Measurements from ENCODE around the gene SCO2. TPM values are rescaled to one million over a fixed set of nuclear protein-coding genes. Genes with fewer than 3 reads are reported as not detected.
A peak's percentile ranks its signal among the peaks of the same experiment; 100 is the strongest.

The SCO2 gene
- polyA plus RNA-seq, 3 donors: 39.5 to 101 (median 69.6) TPM

GRCh38 chr22:50502628-50503474, 22.5 kb downstream of the SCO2 start:
- Histone ChIP-seq H3K4me2 (replicated peaks; ENCODE audit: extremely low read depth, low read length, poor library complexity, severe bottlenecking) (no peak overlapping the region), H3K27ac (ENCODE audit: low read depth in 1 of 2, low read length in 2 of 2) (no peak overlapping the region), H3K4me3 (replicated peaks in 1 of 3; ENCODE audit: low read depth in 2 of 3, low read length in 3 of 3) (no peak overlapping the region), H3K9ac (ENCODE audit: insufficient read depth, low read length, poor library complexity, severe bottlenecking) (no peak overlapping the region), H3K27me3 (ENCODE audit: control insufficient read depth in 2 of 2, insufficient read depth in 2 of 2, low read length in 2 of 2) (no peaks in the 10 kb centered on the region), H3K79me2 (ENCODE audit: insufficient read depth, low read length) (peaks cover 27% of the 10 kb centered on the region), H2AFZ (ENCODE audit: insufficient read depth, low read depth, low read length, poor library complexity, severe bottlenecking) (no peak overlapping the region), H4K20me1 (ENCODE audit: insufficient read depth, low read length) (no peaks in the 10 kb centered on the region), H3K36me3 (replicated peaks in 1 of 2; ENCODE audit: control insufficient read depth in 1 of 2, insufficient read depth in 2 of 2, low read length in 2 of 2) (peaks cover 30 to 36% of the 10 kb centered on the region in 2 donors), H3K4me1 (ENCODE audit: control insufficient read depth in 1 of 2, insufficient read depth in 2 of 2, low read length in 2 of 2) (peaks cover 9 to 15% of the 10 kb centered on the region in 2 donors), H3K9me3 (replicated peaks in 1 of 2; ENCODE audit: control insufficient read depth in 1 of 2, insufficient read depth in 1 of 2, low read length in 2 of 2) (no peaks in the 10 kb centered on the region)
- Mint-ChIP-seq H3K4me3 (no peak overlapping the region), H3K36me3 (peaks cover 15 to 26% of the 10 kb centered on the region in 2 donors), H3K9me3 (no peaks in the 10 kb centered on the region), H3K27ac (peak overlapping the region in 1 of 7 donors; percentile 68), H3K27me3 (ENCODE audit: low read depth in 3 of 3) (peaks cover under 1 to 4% (median 3%) of the 10 kb centered on the region in 3 donors), H3K4me1 (peaks cover 10% of the 10 kb centered on the region)
- intact Hi-C loops (cut with micrococcal nuclease): no loop called here
- peak in 1 of 3 donors; percentile 4 for DNase-seq
- TF ChIP-seq, protein P1, sequence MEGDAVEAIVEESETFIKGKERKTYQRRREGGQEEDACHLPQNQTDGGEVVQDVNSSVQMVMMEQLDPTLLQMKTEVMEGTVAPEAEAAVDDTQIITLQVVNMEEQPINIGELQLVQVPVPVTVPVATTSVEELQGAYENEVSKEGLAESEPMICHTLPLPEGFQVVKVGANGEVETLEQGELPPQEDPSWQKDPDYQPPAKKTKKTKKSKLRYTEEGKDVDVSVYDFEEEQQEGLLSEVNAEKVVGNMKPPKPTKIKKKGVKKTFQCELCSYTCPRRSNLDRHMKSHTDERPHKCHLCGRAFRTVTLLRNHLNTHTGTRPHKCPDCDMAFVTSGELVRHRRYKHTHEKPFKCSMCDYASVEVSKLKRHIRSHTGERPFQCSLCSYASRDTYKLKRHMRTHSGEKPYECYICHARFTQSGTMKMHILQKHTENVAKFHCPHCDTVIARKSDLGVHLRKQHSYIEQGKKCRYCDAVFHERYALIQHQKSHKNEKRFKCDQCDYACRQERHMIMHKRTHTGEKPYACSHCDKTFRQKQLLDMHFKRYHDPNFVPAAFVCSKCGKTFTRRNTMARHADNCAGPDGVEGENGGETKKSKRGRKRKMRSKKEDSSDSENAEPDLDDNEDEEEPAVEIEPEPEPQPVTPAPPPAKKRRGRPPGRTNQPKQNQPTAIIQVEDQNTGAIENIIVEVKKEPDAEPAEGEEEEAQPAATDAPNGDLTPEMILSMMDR (IDR thresholded peaks at IDR 0.05): no peak
- WGBS (ENCODE audit: insufficient coverage): 97% methylated on average over 18 of the region's 24 CpGs

GRCh38 chr22:50502096-50502495, 23.3 kb downstream of the SCO2 start:
- Mint-ChIP-seq H3K9me3 (no peaks in the 10 kb centered on the region), H3K4me3 (no peak overlapping the region)

More at GRCh38 chr22:50502096-50502495, 23.3 kb downstream of the SCO2 start:
- H3K79me2 ChIP-seq (ENCODE audit: insufficient read depth, low read length): peaks cover 24% of the 10 kb centered on the region
- H3K4me1 ChIP-seq (ENCODE audit: control insufficient read depth in 1 of 2, insufficient read depth in 2 of 2, low read length in 2 of 2): peaks cover 7 to 12% of the 10 kb centered on the region in 2 donors
- no peak overlapping the region for H3K4me2 ChIP-seq (replicated peaks; ENCODE audit: extremely low read depth, low read length, poor library complexity, severe bottlenecking)
- Mint-ChIP-seq H3K4me1 (peaks cover 7% of the 10 kb centered on the region), H3K27ac (peak overlapping the region in 1 of 7 donors; percentile 8), H3K36me3 (peaks cover 15 to 26% of the 10 kb centered on the region in 2 donors), H3K27me3 (ENCODE audit: low read depth in 3 of 3) (peaks cover 5 to 8% (median 6%) of the 10 kb centered on the region in 3 donors)
- DNase-seq: peak in 1 of 3 donors; percentile 3
- 94% methylated on average over 5 of the region's 6 CpGs for WGBS (ENCODE audit: insufficient coverage)
- intact Hi-C loops (cut with micrococcal nuclease): no loop called here
- no peak overlapping the region for H3K27ac ChIP-seq (ENCODE audit: low read depth in 1 of 2, low read length in 2 of 2)
- H4K20me1 ChIP-seq (ENCODE audit: insufficient read depth, low read length): no peaks in the 10 kb centered on the region
- TF ChIP-seq, protein P1 (IDR thresholded peaks at IDR 0.05): no peak
- no peak overlapping the region for H2AFZ ChIP-seq (ENCODE audit: insufficient read depth, low read depth, low read length, poor library complexity, severe bottlenecking)
- peaks cover 30 to 36% of the 10 kb centered on the region in 2 donors for H3K36me3 ChIP-seq (replicated peaks in 1 of 2; ENCODE audit: control insufficient read depth in 1 of 2, insufficient read depth in 2 of 2, low read length in 2 of 2)
- H3K9me3 ChIP-seq (replicated peaks in 1 of 2; ENCODE audit: control insufficient read depth in 1 of 2, insufficient read depth in 1 of 2, low read length in 2 of 2): no peaks in the 10 kb centered on the region
- H3K9ac ChIP-seq (ENCODE audit: insufficient read depth, low read length, poor library complexity, severe bottlenecking): no peak overlapping the region
- H3K4me3 ChIP-seq (replicated peaks in 1 of 3; ENCODE audit: low read depth in 2 of 3, low read length in 3 of 3): no peak overlapping the region
- no peaks in the 10 kb centered on the region for H3K27me3 ChIP-seq (ENCODE audit: control insufficient read depth in 2 of 2, insufficient read depth in 2 of 2, low read length in 2 of 2)
